ENCODE data around the gene CYTH4.

Gene CYTH4

DNA sequence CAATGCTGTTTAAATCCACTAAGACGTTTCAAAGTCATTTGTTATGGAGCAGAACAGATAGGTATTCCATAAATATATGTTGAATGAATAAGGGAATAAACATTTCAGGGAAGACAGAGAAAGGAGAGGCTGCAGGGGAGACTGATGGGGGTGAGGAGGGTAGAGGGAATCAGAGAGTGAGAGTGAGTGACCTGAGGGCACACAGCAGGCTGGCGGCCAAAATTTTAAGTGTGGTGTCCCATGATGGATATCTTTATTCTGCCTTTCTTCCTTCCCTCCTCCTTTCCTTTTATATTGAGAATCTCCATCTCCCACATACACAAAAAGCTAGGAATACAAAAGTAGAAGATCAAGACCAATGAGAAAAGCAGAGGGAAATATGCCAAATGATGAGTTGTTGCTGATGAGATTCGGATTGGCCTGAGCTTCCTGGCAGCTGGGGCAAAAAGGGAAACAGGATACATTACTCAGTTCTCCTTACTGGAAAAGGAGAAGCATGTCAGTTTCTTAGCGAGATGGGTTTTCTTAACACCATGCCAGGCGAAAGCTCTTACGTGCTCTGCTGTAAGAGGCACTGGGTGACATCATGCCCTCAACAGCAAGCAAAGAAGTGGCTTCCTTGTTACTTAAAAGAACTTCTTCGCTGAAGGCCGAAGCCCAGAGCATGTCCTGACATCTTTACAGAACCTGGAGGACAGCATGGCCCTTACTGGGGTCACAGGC, 11.2 kb upstream of the CYTH4 start:
- DNase-seq = no peak

GRCh38 chr22:37273126-37273845, 9.0 kb upstream of the CYTH4 start:
- DNase-seq = no peak

DNA sequence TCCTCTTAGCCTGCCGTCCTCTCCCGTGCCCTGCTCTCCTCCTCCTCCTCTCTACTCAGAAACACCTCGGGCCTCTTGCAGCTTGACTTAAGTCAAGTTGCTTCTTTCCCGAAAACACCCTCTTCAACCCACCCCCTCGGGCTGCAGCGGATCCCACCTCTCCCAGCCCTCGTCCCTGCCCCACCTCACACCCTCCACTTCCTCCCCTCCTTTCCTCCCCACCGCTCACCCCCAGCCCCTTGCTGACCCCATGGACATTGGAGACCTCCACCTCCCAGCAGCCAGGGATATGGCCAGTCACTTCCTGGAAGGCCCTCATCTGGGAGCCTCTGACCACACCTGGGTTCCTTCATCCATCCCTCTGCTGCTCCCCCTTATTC, 8.5 kb upstream of the CYTH4 start:
- DNase-seq = no peak

- peak; percentile 19 to 56 for DNase-seq
Observed at GRCh38 chr22:37274380-37274862, 7.9 kb upstream of the CYTH4 start.

DNA sequence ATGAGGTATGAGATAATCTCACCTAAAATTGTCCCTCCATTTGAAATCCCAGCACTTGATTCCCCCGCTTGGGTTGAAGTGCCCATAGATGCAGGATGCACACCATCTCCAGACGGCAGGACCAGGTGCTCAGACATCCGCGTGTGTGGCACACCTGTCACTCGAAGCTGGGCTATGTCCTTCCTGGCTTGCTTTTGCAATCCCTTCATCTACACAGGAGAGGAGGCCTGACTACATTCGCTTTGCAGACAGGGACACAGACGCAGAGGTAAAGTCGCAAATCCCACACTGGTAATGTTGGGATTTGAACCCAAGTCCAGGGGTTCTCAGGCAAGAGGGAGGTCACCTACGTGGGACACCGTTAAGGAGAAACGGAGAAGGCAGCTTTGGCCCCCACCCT, 7.2 kb upstream of the CYTH4 start:
- DNase-seq = no peak

DNA sequence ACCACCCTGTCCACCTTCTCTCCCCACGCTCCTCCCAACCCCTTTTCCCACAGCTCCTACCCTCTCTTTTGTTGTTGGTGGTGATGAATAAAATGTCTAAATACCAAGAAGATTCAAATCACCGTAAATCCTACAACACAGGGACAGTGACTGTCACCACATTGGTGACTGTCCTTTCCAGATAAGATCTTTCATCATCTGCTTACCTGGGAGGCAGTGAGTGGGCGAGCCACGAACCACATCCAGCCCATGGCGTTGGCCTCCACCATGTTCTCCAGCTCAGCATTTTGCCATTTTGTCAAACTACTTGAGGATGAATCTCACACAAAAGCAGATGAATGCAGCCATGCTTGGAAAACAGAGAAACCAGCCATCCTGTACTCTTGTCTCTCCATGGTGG, 6.7 kb upstream of the CYTH4 start:
- no peak for DNase-seq

DNA sequence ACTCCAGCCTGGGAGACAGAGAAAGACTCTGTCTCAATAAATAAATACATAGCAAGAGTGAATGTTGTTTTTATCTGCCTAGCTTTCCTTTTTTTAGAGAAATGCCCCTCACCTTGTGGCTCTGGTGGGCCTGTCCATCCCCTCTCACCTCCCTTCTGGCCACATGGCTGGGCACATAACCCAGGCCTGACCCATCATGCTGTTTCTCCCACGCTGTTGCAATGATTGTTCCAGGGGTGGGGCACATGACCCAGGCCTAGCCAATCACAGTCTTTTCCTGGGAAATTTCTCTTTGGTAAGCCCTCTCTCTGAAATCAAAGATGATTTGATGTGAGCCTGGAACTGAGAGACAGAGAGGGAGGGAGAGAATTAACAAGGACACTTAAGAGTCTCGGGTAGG, 5.5 kb upstream of the CYTH4 start:
- DNase-seq = no peak

DNA sequence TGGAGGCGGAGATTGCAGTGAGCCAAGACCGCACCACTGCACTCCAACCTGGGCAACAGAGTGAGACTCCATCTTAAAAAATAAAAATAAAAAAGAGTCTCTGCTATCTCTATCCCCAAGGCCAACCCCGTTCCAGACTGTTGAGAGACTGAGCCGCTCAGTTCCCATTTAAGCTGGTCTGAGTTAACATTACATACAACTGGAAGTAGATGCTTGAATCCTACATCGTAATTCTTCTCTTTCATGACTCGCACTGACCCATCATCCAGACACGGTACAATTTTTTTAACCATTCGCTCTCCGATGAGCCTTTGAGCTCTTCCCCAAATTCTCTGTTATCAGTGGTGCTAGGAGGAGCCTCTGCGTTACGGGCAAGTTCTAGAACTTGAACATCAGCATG, 4.9 kb upstream of the CYTH4 start:
- DNase-seq = no peak

DNA sequence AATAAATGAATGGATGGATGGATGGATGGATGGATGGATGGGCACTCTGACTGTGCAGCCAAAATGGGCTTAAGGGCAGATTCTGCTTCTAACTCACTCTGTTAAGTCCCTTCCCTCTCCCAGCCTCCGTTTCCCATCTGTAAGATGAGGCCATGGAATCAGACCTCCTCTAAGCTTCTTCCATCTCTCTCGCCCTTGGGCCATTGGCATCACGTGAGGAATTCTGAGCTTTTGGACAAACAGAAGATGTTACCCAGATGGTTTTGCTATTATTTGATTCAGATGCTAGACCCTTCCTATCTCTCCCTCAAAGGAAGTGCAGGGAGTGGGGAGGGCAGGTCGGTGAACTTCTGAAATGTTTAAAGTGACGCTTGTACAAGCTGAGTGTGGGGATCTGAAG, 4.0 kb upstream of the CYTH4 start:
- DNase-seq = no peak

GRCh38 chr22:37279331-37280181, 2.8 kb upstream of the CYTH4 start:
- no peak for DNase-seq

DNA sequence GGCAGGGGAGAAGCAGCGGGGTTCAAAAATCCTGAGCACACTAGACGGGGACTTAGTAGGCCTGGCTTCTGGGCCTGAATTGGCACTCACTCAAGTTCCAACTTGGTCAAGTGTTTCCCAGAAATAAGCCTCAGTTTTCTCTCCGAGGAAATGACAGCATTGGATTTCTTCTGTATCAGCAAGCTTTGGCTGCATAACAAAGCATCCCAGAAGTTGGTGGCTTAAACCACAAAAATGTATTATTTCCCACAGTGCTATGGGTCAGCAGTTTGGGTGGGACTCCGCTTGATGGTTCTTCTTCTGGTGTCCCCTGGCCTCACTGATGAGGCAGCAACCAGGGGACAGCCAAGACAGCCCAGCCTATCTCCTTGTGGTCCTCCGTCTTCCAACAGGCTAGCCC, 1.6 kb upstream of the CYTH4 start:
- no peak for DNase-seq

GRCh38 chr22:37281195-37281594, 1.1 kb upstream of the CYTH4 start:
- DNase-seq = no peak

GRCh38 chr22:37281646-37282384, 493 bp upstream of the CYTH4 start:
- no peak for DNase-seq

GRCh38 chr22:37283393-37283937, 1.2 kb downstream of the CYTH4 start:
- no peak for DNase-seq

DNA sequence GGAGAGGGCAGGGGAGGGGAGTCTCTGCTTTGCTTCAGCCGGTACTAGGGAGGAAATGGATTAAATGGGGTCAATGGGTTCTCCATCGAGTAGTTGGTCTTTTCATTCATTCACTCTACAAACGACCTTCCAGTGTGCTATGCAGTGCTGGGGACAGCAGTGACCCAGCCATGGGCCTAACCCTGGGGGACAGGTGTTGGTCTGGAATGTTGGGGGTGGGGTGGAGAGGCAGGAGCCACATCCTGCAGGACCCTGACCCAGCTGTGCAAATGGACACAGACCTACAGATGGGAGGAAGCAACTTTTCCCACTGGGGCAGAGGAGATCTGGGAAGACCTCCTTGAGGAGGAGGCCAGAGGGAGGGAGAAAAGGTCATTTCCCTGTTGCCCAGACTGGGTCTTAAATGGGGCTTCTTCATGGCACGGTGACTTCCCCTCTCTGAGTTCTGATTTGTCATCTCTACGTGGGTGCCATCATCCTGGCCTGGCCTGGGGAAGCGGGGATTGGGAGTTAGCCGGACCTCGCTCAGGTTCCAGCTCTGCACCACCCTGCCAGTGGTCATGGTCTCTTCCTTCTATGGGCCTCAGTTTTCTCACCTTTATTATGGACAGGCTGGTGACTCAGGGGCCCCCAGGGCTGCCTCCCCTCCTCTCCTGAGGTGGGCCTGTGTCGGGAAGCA, 2.0 kb downstream of the CYTH4 start:
- no peak for DNase-seq

DNA sequence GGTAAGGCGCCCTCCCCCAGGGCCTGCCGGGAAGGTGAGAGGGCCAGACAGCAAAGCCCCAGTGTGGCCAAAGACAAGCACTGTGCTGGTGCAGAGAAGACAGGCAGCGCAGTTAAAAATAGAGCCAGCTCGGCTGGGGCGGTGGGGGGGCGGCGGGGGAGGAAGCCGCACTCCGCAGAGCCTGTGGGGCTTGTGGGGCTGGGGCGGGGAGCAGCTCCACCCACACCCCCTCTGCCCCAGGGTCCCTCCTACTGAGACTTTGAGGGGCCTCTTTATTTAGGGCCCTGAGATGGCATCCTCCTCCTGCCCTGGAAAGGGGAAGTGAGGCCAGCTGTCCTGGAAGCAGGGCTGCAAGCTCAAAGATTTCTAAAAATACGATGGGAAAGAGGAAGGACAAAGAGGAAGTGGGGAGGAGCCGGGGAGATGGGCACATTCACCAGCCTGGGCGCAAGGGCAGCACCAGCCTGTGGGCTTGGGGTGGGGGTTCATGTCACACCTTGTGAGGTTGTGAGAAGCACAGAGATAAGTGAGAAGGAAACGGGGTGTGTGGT, 2.6 kb downstream of the CYTH4 start:
- DNase-seq = peak; percentile 36 to 50

GRCh38 chr22:37285937-37286336, 3.6 kb downstream of the CYTH4 start:
- no peak for DNase-seq

GRCh38 chr22:37287550-37287951, 5.2 kb downstream of the CYTH4 start:
- no peak for DNase-seq

- DNase-seq = no peak
Observed at GRCh38 chr22:37288521-37288920, 6.2 kb downstream of the CYTH4 start.

GRCh38 chr22:37289156-37289735, 6.9 kb downstream of the CYTH4 start:
- DNase-seq = no peak

DNA sequence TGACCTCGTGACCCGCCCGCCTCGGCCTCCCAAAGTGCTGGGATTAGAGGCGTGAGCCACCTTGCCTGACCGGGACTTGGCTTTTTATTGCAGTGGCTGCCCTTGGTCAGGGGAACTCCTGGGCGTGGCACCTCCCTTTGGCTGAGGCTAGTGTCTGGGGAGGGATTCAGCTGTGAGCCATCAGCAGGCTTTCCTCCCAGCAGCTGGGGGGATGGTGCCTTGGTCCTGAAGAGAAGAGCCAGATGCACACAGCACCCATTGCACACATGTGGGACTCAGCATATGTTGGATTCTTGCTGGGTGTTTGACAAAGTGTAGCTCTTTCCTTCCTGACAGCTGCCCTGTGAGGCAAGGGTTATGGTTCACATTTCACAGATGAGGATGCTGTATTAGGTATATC, 8.4 kb downstream of the CYTH4 start:
- no peak for DNase-seq
